Uterus (tissue), 2 donors: ENCODE measurements around the gene GAD2.

ENCODE experiments used
- CTCF ChIP-seq, 4 experiments: fragments of 200-600 bp in 2 of 4; fragments of 450-650 bp in 2 of 4; sonication (generic) in 2 of 4; IDR thresholded peaks; one replicate each; pipeline ENCODE4 v1.5.1; 2016 to 2019; ENCODE audit warnings: antibody characterized with exemption in 4 of 4, mild to moderate bottlenecking in 2 of 4, moderate library complexity in 1 of 4
- POLR2A ChIP-seq, 2 donors: fragments of 450-650 bp; IDR thresholded peaks; one replicate each; pipeline ENCODE4 v1.6.1; 2016; ENCODE audit warnings: antibody characterized with exemption in 2 of 2, mild to moderate bottlenecking in 1 of 2, moderate library complexity in 1 of 2

GRCh38 chr10:26199841-26200240 is 16.7 kb upstream of the GAD2 start:
- TF ChIP-seq CTCF (IDR thresholded peaks at IDR 0.05) = no peak
- TF ChIP-seq POLR2A (IDR thresholded peaks at IDR 0.05) = no peak
